Fibroblast of villous mesenchyme (primary cell): Measurements from ENCODE around the gene FOXO1. TPM values are rescaled to one million over a fixed set of nuclear protein-coding genes. Genes with fewer than 3 reads are reported as not detected.

Experiments used
- DNase-seq: peaks from one replicate; pipeline ENCODE4 v3.0.0-alpha.2; 2010; ENCODE audit warnings: low read depth
- H3K4me3 ChIP-seq: 2 replicates; pipeline ENCODE4 v1.5.1; 2011; ENCODE audit warnings: low read depth, mild to moderate bottlenecking, low read length
- total RNA-seq: library from RNA; depleted of rRNA; stranded (reverse); fragments of >200 nt; gene quantifications from 2 replicates; pipeline ENCODE4 v1.2.3, GENCODE V29; 2012
- TF ChIP-seq, protein P1 (sequence below): IDR thresholded peaks from 2 replicates; pipeline ENCODE4 v1.5.1; 2012; ENCODE audit warnings: low read depth, mild to moderate bottlenecking, low read length; ENCODE audit not compliant: insufficient read depth

Gene FOXO1
- total RNA-seq, 1 donor: 9.5 TPM

DNA sequence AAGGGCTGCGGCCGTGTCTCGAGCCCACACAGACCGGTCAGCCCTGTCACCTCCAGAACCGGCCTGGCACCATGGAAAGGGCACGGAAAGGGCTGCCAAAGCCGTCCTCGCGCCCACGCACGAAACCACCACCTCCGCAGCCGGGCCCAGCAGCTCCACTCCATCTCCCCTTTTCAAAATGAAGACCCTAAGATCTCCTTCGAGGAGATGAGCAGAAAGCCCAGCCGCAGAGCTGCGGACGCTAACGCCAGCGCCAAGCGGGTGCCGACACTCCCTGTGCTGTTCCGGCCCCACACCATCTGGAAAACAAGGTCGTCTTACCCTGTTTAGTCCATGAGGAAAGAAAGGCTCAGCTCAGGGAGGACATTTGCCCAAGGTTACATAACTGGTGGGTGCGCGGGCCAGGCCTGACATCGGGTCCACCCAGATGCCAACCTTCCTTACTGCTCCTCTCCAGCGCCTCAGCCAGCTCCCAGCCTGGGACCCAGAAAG, 131.1 kb downstream of the FOXO1 start:
- no peak for DNase-seq
- TF ChIP-seq, protein P1, sequence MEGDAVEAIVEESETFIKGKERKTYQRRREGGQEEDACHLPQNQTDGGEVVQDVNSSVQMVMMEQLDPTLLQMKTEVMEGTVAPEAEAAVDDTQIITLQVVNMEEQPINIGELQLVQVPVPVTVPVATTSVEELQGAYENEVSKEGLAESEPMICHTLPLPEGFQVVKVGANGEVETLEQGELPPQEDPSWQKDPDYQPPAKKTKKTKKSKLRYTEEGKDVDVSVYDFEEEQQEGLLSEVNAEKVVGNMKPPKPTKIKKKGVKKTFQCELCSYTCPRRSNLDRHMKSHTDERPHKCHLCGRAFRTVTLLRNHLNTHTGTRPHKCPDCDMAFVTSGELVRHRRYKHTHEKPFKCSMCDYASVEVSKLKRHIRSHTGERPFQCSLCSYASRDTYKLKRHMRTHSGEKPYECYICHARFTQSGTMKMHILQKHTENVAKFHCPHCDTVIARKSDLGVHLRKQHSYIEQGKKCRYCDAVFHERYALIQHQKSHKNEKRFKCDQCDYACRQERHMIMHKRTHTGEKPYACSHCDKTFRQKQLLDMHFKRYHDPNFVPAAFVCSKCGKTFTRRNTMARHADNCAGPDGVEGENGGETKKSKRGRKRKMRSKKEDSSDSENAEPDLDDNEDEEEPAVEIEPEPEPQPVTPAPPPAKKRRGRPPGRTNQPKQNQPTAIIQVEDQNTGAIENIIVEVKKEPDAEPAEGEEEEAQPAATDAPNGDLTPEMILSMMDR: no peak
- no peak overlapping the region for H3K4me3 ChIP-seq

- peak; percentile 61 for DNase-seq
- H3K4me3 ChIP-seq: no peak overlapping the region
- TF ChIP-seq, protein P1: no peak
These were observed 132.0 kb downstream of the FOXO1 start for GRCh38 chr13:40534456-40534855.

DNA sequence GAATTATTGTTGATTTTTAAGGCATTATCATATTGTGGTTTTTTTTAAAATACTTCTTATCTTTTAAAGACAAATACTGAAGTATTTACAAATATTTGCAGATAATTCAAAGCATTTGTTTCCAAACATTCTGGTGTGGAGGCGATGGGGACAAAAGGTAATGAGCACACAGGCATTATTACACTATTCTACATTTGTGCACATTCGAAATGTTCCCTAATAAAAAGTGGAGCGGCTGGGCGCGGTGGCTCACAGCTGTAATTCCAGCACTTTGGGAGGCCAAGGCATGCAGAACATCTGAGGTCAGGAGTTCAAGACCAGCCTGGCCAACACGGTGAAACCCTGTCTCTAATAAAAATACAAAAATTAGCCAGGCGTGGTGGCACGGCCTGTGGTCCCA, 133.4 kb downstream of the FOXO1 start:
- H3K4me3 ChIP-seq: no peak overlapping the region
- no peak for DNase-seq
- TF ChIP-seq, protein P1: no peak

GRCh38 chr13:40530961-40531360, 135.5 kb downstream of the FOXO1 start:
- DNase-seq: no peak
- TF ChIP-seq, protein P1: no peak
- no peak overlapping the region for H3K4me3 ChIP-seq

- DNase-seq: peak; percentile 89
- TF ChIP-seq, protein P1: no peak
- no peak overlapping the region for H3K4me3 ChIP-seq
These were observed 137.6 kb downstream of the FOXO1 start for GRCh38 chr13:40528881-40529280.

DNA sequence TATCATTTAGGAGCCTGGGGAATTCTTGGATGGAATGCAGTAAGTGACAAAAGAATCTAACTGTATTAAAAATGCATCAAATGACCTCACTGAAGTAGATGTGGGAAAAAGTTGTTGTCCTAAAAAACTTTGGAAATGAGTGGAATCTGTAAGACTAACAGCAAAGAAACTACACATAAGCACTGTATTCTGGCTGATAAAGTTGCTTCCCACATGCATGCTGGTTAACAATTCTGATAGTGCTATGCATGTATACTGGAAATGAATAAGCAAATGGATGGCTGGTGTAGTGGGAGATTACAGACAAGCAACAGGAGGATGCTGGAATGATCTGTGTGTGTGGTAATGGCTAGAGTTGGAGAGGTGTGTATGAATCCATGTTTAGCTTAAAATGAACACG, 138.5 kb downstream of the FOXO1 start:
- DNase-seq: no peak
- TF ChIP-seq, protein P1: no peak
- H3K4me3 ChIP-seq: no peak overlapping the region

DNA sequence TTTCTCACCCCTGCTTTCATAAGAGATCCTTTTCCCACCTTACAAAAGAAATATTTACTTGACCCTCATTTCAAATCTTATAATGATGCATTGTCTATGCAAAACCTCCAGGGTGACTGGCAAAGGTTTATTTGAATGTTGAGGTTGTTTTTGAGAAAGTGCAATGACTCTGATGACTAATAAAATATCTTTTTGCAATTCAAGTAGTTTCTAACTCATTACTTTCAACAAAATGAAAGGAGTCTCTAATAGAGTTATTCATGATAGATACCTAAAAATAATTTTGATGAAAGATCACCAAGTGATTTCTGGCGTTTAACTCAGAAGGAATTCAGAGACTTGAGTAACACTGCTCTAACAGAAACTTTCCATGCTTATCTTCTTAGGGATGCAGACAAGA, 144.2 kb downstream of the FOXO1 start:
- TF ChIP-seq, protein P1: no peak
- H3K4me3 ChIP-seq: no peak overlapping the region
- no peak for DNase-seq
